Neuronal stem cell (in vitro differentiated cells): Measurements from ENCODE around the gene ZXDC.
A peak's percentile ranks its signal among the peaks of the same experiment; 100 is the strongest.

Source experiments
- DNase-seq: peaks from one replicate; pipeline ENCODE4 v3.0.0-alpha.2; 2013; ENCODE audit warnings: low spot score
- H2AFZ ChIP-seq: one replicate; pipeline ENCODE4 v1.6.1; 2013; ENCODE audit warnings: mild to moderate bottlenecking, low read length, inconsistent platforms
- H2AK5ac ChIP-seq: 2 replicates; pipeline ENCODE4 v1.6.1; 2013; ENCODE audit warnings: low read depth, mild to moderate bottlenecking, inconsistent platforms, low read length, moderate library complexity, mixed read lengths
- H2BK120ac ChIP-seq: 2 replicates; pipeline ENCODE4 v1.6.1; 2013; ENCODE audit warnings: low read depth, mild to moderate bottlenecking, inconsistent platforms, low read length, moderate library complexity, mixed read lengths
- H2BK12ac ChIP-seq: one replicate; pipeline ENCODE4 v1.6.1; 2013; ENCODE audit warnings: low read length, inconsistent platforms
- H2BK15ac ChIP-seq: 2 replicates; pipeline ENCODE4 v1.6.1; 2013; ENCODE audit warnings: mild to moderate bottlenecking, low read length, inconsistent platforms, mixed read lengths
- H2BK5ac ChIP-seq: one replicate; pipeline ENCODE4 v1.6.1; 2013; ENCODE audit warnings: inconsistent platforms, mild to moderate bottlenecking, low read length, moderate library complexity
- H3K14ac ChIP-seq: one replicate; pipeline ENCODE4 v1.6.1; 2013; ENCODE audit warnings: low read length, inconsistent platforms
- H3K18ac ChIP-seq: 2 replicates; pipeline ENCODE4 v1.6.1; 2013; ENCODE audit warnings: low read length, inconsistent platforms
- H3K23ac ChIP-seq: 2 replicates; pipeline ENCODE4 v1.6.1; 2013; ENCODE audit warnings: low read depth, mild to moderate bottlenecking, mixed read lengths, low read length, inconsistent platforms; ENCODE audit not compliant: poor library complexity
- H3K27ac ChIP-seq: replicated peaks from 3 replicates; pipeline ENCODE4 v1.5.1; 2013; ENCODE audit warnings: low read length, inconsistent platforms
- H3K27me3 ChIP-seq, 3 experiments: 2 replicates each; pipeline ENCODE4 v1.6.1; 2013; ENCODE audit warnings: low read length in 3 of 3, mild to moderate bottlenecking in 2 of 3, inconsistent platforms in 1 of 3, low read depth in 1 of 3, mixed read lengths in 1 of 3, moderate library complexity in 1 of 3; ENCODE audit not compliant: control insufficient read depth in 3 of 3, insufficient read depth in 3 of 3
- H3K36me3 ChIP-seq, 2 donors: replicated peaks in 1 of 2; 2 replicates each; pipeline ENCODE4 v1.6.1; 2013; ENCODE audit warnings: low read length in 2 of 2; ENCODE audit not compliant: control insufficient read depth in 2 of 2, insufficient read depth in 2 of 2
- H3K4ac ChIP-seq: 2 replicates; pipeline ENCODE4 v1.6.1; 2013; ENCODE audit warnings: inconsistent platforms, mild to moderate bottlenecking, low read length, moderate library complexity
- H3K4me1 ChIP-seq, 2 donors: 1 replicate in 1 of 2; 2 replicates in 1 of 2; pipeline ENCODE4 v1.6.1; 2013; ENCODE audit warnings: low read length in 2 of 2, low read depth in 1 of 2; ENCODE audit not compliant: control insufficient read depth in 2 of 2, insufficient read depth in 1 of 2
- H3K4me2 ChIP-seq: one replicate; pipeline ENCODE4 v1.6.1; 2013; ENCODE audit warnings: mild to moderate bottlenecking, low read length, inconsistent platforms; ENCODE audit not compliant: insufficient read depth, poor library complexity, severe bottlenecking
- H3K4me3 ChIP-seq, 2 donors: 2 replicates each; pipeline ENCODE4 v1.5.1; 2013; ENCODE audit warnings: low read length in 2 of 2, mild to moderate bottlenecking in 2 of 2, inconsistent platforms in 1 of 2, moderate library complexity in 1 of 2
- H3K79me1 ChIP-seq: one replicate; pipeline ENCODE4 v1.6.1; 2013; ENCODE audit warnings: low read depth, mild to moderate bottlenecking, inconsistent platforms, low read length, moderate library complexity
- H3K9ac ChIP-seq: one replicate; pipeline ENCODE4 v1.6.1; 2013; ENCODE audit warnings: mild to moderate bottlenecking, low read depth, low read length, inconsistent platforms; ENCODE audit not compliant: poor library complexity
- H3K9me3 ChIP-seq, 2 donors: replicated peaks in 1 of 2; 2 replicates each; pipeline versions ENCODE3 to v1.6.1; 2013; ENCODE audit warnings: low read length in 2 of 2, mild to moderate bottlenecking in 2 of 2, inconsistent platforms in 1 of 2, low read depth in 1 of 2, mixed read lengths in 1 of 2, moderate library complexity in 1 of 2; ENCODE audit not compliant: control insufficient read depth in 2 of 2, insufficient read depth in 1 of 2
- H4K8ac ChIP-seq: one replicate; pipeline ENCODE4 v1.6.1; 2013; ENCODE audit warnings: low read depth, mild to moderate bottlenecking, inconsistent platforms, low read length, moderate library complexity
- H4K91ac ChIP-seq: one replicate; pipeline ENCODE4 v1.6.1; 2013; ENCODE audit warnings: low read length, low read depth, mild to moderate bottlenecking, inconsistent platforms; ENCODE audit not compliant: poor library complexity
- WGBS, 2 donors: extraction: QIAGEN DNeasy Blood & Tissue Kit; methylation state at CpG; one replicate each; pipeline ENCODE4 v1.1.7; 2013; ENCODE audit warnings: missing lambda C conversion rate in 2 of 2, mixed read lengths in 1 of 2; ENCODE audit not compliant: insufficient read length in 2 of 2, insufficient replicate concordance in 1 of 2; ENCODE audit errors: extremely low coverage in 2 of 2; 5-methylcytosine and 5-hydroxymethylcytosine counted together

ZXDC gene

DNA sequence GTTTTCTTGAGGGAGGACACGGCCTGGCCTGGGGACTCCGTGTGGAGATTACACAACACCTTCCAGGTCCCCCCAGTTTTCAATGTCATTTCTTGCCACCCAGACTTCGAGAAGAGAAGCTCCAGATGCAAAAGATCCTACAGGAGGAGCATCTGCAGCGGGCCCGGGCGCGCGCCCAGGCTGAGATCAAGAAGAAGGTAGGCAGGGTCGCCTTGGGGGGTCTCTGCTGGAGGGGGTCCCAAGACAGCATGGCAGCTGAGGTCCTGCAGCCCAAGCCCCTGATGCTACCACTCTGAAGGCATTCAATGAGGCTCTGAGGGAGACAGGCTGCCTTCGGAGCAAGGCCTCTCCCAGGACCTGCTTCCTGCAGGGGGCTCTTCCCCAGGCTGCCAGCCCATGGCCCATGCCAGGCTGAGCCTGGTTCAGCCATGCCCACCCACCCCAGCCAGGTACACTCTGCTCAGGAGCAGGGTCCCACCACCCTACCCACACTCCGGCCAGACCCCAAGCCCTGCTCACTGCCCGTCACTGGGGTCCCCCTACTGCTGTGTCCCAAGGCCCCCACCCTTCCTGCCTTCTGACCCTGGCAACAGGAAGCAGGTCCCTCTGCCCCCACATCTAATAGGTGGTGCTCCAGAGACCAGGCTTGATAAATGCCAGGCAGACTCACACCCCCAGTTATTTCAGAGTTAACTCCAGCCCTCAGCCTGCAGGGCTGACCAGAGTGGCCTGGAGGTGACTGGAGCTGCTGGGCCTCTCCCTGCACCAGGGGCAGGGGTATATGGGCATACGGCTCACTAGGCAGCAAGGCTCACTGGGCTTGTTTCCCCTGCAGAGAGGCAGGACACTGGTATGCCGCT, 40.0 kb downstream of the ZXDC start:
- Histone ChIP-seq H3K27me3 (no peaks in the 10 kb centered on the region), H3K9me3 (no peaks in the 10 kb centered on the region), H2BK5ac (no peak overlapping the region), H3K36me3 (peaks cover 0 to 27% of the 10 kb centered on the region in 2 donors), H2BK120ac (no peak overlapping the region), H3K4ac (no peak overlapping the region), H3K4me3 (no peak overlapping the region), H3K27ac (no peak overlapping the region), H3K14ac (no peak overlapping the region), H4K8ac (no peak overlapping the region), H3K9ac (peak overlapping the region; percentile 24), H2AK5ac (peak overlapping the region; percentile 42), H3K79me1 (no peaks in the 10 kb centered on the region), H2BK12ac (no peak overlapping the region), H2BK15ac (no peak overlapping the region), H4K91ac (no peak overlapping the region), H3K4me2 (no peak overlapping the region), H3K18ac (peak overlapping the region; percentile 13), H3K4me1 (peaks cover 0 to 6% of the 10 kb centered on the region in 2 donors), H3K23ac (no peak overlapping the region), H2AFZ (no peak overlapping the region)
- DNase-seq = no peak
- whole genome bisulfite sequencing, 2 donors = no CpG with 5 or more reads among the region's 14 CpGs

DNA sequence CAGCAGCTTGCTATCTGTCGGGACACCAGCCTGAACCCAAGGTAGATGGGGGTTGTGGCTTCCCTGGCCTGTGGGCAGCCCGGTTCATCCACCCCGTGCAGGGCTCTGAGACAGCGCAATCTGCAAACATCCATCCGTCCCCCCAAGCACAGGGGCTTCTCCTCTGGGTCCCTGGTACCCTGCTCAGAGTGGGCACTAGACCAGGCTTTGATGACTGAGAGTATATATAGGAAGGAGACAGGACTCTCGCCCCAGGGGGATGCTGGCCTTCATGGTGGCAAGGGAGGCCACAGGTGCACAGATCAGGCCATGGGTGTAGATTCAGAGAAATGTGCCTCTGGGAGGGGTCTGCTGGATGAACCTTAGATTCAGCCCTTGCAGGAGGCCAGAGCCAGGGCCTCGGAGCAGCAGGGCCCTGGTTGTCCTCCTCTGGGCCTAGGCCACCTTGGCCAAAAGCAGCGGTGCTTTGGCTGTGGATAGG, 40.7 kb downstream of the ZXDC start:
- no peak overlapping the region for H4K91ac ChIP-seq
- H2BK120ac ChIP-seq = no peak overlapping the region
- H3K14ac ChIP-seq = peak overlapping the region; percentile 72
- H3K4me2 ChIP-seq = no peak overlapping the region
- H3K18ac ChIP-seq = peak overlapping the region; percentile 8
- no peaks in the 10 kb centered on the region for H3K9me3 ChIP-seq
- no peak overlapping the region for H3K4me3 ChIP-seq
- no peak overlapping the region for H3K23ac ChIP-seq
- no CpG with 5 or more reads among the region's 8 CpGs for whole genome bisulfite sequencing, 2 donors
- H2BK5ac ChIP-seq = no peak overlapping the region
- no peak overlapping the region for H4K8ac ChIP-seq
- H3K4me1 ChIP-seq = peaks cover 0 to 3% of the 10 kb centered on the region in 2 donors
- H2AFZ ChIP-seq = no peak overlapping the region
- H3K9ac ChIP-seq = no peak overlapping the region
- H3K4ac ChIP-seq = no peak overlapping the region
- H3K79me1 ChIP-seq = no peaks in the 10 kb centered on the region
- no peak for DNase-seq
- H3K27ac ChIP-seq = no peak overlapping the region
- no peak overlapping the region for H2BK12ac ChIP-seq
- peaks cover 0 to 27% of the 10 kb centered on the region in 2 donors for H3K36me3 ChIP-seq
- H2BK15ac ChIP-seq = no peak overlapping the region
- no peaks in the 10 kb centered on the region for H3K27me3 ChIP-seq
- peak overlapping the region; percentile 6 for H2AK5ac ChIP-seq

DNA sequence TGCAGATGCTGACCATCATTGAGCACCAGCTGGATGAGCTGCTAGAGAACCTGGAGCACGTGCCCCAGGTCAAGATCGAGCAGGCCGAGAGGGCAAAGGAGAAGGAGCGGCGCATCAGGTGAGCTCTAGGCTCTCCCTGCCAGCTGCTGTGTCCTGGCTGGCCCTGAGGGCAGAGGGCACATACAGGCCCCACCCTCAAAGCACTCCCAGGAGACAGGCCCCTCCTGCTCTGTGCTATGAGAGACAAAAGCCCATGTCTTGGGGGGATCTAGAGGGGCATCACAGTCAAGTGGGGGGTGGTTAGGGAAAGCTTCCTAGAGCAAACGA, 41.5 kb downstream of the ZXDC start:
- Histone ChIP-seq H3K4me1 (no peaks in the 10 kb centered on the region), H3K36me3 (peaks cover 0 to 23% of the 10 kb centered on the region in 2 donors), H3K4me2 (no peak overlapping the region), H3K79me1 (no peaks in the 10 kb centered on the region), H2AK5ac (peak overlapping the region; percentile 36), H3K18ac (peak overlapping the region; percentile 88), H3K27ac (no peak overlapping the region), H3K9ac (peak overlapping the region; percentile 55), H3K27me3 (no peaks in the 10 kb centered on the region), H2AFZ (no peak overlapping the region), H4K8ac (no peak overlapping the region), H3K9me3 (no peaks in the 10 kb centered on the region), H4K91ac (no peak overlapping the region), H2BK12ac (peak overlapping the region; percentile 31), H2BK5ac (peak overlapping the region; percentile 83), H3K23ac (peak overlapping the region; percentile 57), H3K4me3 (no peak overlapping the region), H2BK15ac (no peak overlapping the region), H2BK120ac (peak overlapping the region; percentile 92), H3K4ac (no peak overlapping the region), H3K14ac (peak overlapping the region; percentile 43)
- no peak for DNase-seq
- WGBS, 2 donors = no CpG with 5 or more reads among the region's 6 CpGs

DNA sequence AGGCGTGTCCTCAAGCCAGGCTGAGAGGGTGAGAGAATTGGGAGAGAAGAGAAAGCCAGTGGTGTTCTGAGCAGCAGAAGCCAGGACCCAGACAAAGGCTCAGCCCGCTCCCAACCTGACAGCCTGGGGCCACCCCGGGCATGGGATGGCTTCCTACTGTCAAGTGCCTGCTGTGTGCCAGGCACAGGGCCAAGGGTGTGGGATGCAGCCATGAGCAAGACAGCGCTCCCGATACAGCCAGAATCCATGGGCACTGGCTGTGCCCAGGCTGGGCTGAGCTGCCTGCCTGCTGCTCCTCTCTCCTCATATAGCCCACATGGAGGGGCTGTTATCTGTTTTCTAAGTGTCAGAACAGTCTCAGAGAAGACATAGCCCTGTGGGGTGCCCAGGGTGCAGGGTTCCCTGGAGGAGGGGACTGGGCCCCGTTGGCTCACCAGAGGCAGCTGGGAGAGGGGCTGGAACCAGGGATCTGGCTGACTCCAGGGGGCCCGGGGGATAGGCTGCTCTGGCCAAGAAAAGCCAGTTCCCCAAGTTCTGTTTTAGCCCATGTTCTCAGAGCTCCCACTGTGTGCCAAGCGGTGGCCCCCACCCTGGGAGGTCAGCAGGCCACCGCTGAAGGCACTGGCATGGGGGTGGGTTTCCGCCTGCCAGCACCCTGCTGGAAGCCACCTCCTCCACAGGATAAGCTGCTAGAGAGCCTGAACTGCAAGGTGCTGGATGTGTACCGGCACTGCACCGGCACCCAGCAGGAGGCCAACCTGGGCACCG, 42.0 kb downstream of the ZXDC start:
- peak overlapping the region; percentile 92 for H2BK120ac ChIP-seq
- no peak overlapping the region for H3K27ac ChIP-seq
- no peak overlapping the region for H2AFZ ChIP-seq
- H2BK12ac ChIP-seq = peak overlapping the region; percentile 31
- H3K18ac ChIP-seq = peak overlapping the region; percentile 88
- no peak for DNase-seq
- H3K9ac ChIP-seq = no peak overlapping the region
- H3K36me3 ChIP-seq = peaks cover 0 to 18% of the 10 kb centered on the region in 2 donors
- no peak overlapping the region for H3K4me2 ChIP-seq
- H3K14ac ChIP-seq = peak overlapping the region; percentile 43
- no CpG with 5 or more reads among the region's 13 CpGs for WGBS, 2 donors
- no peaks in the 10 kb centered on the region for H3K79me1 ChIP-seq
- H4K91ac ChIP-seq = no peak overlapping the region
- H2BK15ac ChIP-seq = no peak overlapping the region
- H2AK5ac ChIP-seq = peak overlapping the region; percentile 36
- peak overlapping the region; percentile 57 for H3K23ac ChIP-seq
- H3K4ac ChIP-seq = no peak overlapping the region
- H2BK5ac ChIP-seq = peak overlapping the region; percentile 83
- H3K4me1 ChIP-seq = no peaks in the 10 kb centered on the region
- no peak overlapping the region for H4K8ac ChIP-seq
- no peak overlapping the region for H3K4me3 ChIP-seq
- H3K9me3 ChIP-seq = no peaks in the 10 kb centered on the region
- no peaks in the 10 kb centered on the region for H3K27me3 ChIP-seq
